UCSD-AML1 (cell line): ENCODE measurements around the gene ANO9.
"Not testable (repeated sequence)": the region's sequence is repeated elsewhere in the genome, so short reads cannot be mapped to it uniquely, and the experiment has no call there.

Experiments
- DNase-seq: peaks from one replicate; lab custom pipeline; 2025; ENCODE audit not compliant: unreplicated experiment; lab: John Stamatoyannopoulos, UW

ANO9 gene

DNA sequence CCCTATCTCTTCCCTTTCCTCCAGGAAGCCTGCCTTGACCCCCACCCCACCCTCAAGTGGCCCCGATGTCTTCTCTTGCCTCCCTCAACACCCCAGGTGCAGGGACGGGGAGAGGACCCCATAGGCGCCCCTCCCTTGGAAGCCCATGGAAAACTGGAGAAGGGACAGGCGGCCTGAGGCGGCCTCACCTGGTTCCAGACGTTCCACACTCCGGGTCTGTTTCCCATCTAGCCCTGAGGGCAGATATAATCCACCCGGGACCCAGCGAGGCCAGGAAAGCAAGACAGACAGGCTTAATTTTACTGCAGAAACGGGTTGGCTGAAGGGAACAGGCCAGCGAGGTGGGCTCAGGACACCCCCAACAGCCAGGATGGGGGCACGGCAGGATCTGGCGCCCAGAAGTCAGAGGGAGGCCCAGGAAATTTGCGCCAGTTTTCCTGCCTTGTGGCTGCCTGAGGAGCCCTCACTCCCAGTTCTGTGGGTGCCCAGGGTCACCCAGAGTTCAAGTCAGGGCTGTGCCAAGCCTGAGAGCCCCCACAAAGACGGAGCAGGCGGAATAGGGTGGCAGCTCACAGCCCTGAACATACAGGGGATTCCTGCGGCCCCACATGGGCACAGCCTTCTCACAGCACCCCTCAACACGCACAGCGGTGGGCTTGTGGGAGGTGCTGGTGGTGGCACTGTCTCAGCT is 24.0 kb downstream of the ANO9 start:
- DNase-seq = no peak

DNA sequence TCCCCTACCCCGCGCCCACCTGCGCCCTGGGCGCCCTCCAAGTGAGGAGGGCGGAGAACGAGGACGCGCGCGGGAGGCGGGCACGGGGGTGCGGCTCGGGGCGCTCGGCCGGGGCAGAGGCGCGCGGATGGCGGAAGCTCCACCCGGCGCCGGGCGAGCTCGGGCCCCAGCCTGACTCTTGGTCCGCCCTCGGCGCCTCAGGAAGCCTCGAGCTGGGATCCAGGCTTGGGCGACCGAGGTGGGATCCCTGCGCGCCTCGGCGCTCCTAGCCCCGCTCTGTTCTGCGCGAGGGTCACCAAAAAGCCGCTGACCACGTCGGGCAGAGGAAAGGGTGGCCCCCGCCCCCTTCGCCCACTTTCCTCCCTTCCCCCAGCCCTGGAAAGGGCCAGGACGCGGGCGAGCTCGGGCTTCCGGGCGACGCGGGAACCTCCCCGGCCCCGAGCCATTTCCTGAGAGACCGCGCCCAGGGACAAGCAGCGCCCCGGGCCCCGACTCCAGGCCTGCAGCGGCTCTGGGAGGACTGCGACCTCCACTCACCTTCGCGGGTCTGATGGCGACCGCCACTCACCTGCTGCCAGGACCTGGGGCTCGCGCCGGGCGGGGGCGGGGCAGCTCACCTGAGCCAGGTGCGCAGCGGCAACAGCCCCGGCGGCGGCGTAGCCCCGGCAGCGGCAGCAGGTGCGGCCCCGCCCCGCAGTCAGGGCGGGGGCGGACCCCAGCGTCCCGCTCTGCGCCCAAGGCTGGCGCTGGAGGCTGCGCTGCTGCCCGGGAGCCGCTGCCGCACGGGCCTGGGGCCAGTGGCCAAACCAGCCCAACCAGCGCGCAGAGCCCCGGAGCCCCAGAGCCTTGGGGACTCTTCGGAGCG is 24.8 kb downstream of the ANO9 start:
- DNase-seq = peak; percentile 75

DNA sequence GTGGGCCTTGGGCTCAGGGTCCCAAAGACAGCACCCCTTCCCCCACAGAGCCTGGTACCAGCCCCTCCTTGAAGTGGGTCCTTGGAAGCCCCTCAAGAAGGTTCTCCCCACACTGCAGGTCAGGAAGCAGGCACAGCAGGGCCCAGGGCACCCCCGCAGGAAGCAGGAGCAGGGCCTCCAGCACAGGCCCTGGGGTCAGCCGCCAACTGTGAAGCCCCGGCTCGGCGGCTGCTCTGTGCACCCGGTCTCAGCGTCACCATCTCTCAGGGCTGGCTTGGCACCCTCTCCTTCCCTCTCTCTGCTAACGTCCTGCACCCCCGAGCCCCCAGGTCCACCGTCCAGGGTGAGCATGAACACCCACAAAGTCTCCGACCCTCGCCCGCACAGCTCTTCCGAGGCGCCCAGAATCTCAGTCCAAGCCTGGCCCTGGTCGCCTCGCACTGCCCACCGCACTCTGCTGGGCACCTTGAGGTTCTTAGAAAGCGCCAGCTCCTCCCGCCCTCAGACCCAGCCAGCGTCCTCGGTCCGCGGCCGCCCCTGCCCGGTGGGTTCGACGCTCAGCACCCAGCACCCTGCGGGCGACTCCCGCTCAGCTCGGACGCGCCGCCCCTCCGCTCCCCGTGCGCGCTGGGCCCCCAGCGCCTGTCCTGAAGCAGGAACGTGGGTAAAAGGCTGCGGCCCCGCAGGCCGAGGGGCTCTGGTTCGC is 25.6 kb downstream of the ANO9 start:
- DNase-seq = no peak

DNA sequence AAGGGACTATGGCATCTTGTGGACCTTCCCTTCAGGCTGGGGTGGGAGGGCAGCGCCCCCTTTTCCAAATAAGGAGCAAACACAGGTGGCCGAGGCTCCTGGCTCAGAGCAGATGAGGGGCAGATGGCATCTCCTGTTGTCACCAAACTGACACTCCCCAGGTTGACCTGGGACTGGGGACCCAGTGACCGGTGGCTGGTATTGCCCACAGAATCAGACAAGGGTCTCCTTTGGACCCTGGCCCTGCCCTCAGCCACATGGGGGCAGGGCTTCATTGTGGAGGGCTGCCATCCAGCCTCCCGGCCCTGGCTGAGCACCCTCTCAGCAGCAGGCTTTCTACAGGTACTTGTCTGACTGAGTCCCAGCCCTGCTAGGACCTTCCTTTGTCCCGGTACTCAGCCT is 26.2 kb downstream of the ANO9 start:
- peak; percentile 58 for DNase-seq

DNA sequence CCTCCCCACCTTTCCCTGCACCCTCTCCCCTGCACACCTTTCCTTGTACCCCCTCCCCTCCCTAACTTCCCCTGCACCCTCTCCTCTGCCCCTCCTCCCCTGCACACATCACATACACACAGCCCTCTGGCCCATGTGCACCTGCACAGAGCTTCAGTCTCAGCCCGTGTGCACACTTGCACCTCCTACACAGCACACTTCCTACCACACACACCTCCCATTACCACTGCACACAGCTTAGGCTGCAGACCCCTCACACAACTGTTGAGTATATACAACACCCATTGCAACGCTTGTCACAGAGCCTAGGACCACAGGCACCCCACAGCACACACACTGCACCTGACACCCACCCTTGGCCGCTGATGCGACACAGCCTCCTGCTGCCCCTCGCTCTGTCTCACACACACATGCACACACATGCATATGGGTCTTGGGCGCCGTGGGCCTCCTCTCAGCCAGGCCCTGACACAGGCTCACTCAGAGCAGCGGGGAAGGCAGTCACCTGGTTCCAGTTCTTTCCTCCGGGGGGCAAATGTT is 27.4 kb downstream of the ANO9 start:
- no peak for DNase-seq

DNA sequence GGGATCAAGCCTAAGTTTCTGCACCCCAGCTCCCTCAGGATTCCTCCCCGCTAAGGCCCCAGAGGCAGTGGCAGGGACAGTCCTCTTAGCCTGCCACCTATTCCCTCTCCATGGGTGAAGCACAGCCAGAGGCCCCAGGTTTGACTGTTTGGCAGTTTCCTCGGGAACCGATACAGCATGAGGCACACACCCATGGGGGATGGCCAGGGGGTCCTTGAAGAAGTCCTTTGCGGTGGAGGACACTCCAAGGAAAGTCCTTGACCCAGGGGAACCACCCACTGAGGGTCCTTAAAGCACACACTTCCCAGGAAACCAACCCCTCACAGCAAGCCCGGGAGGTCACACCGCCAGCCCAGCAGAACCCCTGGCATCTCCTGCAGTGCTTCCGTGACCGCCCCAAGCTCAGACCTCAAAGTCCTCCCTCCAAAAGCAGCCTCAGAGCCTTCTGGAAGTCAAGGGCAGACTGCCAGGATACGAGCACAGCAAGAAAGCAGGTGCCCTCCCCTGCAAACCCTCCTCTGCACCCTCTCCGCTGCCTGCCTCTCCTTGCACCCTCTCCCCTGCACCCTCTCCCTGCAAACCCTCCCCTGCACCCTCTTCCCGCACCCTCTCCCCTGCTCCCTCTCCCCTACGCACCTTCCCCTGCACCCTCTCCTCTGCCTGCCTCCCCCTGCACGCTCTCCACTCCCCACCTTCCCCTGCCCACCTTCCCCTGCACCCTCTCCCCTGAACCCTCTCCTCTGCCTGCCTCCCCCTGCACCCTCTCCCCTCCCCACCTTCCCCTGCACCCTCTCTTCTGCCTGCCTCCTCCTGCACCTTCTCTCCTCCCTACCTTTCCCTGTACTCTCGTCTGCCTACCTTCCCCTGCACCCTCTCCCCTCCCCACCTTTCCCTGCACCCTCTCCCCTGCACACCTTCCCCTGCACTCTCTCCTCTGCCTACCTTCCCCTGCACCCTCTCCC is 28.4 kb downstream of the ANO9 start:
- peak; percentile 29 for DNase-seq

DNA sequence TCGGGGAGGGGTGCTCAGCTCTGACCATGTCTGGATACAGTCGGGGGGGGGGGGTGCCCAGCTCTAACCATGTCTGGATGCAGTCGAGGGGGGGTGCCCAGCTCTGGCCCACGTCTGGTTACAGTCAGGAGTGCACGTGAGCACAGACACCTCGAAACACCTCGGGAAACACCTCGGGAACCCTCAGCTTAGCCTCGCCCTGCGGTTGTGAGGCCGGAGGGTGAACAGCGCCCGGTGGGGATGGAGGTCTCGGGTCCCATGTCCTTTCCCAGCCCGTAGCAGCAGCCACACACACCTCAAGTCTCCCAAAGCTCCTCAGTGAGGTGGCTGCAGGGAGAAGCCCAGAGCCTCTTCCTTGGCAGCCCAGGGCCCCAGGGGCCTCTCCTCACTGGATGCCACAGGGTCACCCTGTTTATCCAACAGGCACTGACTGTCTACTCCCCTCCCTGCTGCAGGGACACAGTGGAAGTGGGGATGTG is 29.1 kb downstream of the ANO9 start:
- DNase-seq = no peak

DNA sequence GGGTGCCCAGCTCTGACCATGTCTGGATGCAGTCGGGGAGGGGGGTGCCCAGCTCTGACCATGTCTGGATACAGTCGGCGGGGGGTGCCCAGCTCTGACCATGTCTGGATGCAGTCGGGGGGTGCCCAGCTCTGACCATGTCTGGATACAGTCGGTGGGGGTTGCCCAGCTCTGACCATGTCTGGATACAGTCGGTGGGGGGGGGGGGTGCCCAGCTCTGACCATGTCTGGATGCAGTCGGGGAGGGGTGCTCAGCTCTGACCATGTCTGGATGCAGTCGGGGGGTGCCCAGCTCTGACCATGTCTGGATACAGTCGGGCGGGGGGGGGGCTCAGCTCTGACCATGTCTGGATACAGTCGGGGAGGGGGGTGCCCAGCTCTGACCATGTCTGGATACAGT is 30.3 kb downstream of the ANO9 start:
- not testable (repeated sequence) for DNase-seq

DNA sequence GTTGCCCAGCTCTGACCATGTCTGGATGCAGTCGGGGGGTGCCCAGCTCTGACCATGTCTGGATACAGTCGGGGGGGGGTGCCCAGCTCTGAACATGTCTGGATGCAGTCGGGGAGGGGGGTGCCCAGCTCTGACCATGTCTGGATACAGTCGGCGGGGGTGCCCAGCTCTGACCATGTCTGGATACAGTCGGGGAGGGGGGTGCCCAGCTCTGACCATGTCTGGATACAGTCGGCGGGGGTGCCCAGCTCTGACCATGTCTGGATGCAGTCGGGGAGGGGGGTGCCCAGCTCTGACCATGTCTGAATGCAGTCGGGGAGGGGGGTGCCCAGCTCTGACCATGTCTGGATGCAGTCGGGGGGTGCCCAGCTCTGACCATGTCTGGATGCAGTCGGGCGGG is 31.1 kb downstream of the ANO9 start:
- not testable (repeated sequence) for DNase-seq

DNA sequence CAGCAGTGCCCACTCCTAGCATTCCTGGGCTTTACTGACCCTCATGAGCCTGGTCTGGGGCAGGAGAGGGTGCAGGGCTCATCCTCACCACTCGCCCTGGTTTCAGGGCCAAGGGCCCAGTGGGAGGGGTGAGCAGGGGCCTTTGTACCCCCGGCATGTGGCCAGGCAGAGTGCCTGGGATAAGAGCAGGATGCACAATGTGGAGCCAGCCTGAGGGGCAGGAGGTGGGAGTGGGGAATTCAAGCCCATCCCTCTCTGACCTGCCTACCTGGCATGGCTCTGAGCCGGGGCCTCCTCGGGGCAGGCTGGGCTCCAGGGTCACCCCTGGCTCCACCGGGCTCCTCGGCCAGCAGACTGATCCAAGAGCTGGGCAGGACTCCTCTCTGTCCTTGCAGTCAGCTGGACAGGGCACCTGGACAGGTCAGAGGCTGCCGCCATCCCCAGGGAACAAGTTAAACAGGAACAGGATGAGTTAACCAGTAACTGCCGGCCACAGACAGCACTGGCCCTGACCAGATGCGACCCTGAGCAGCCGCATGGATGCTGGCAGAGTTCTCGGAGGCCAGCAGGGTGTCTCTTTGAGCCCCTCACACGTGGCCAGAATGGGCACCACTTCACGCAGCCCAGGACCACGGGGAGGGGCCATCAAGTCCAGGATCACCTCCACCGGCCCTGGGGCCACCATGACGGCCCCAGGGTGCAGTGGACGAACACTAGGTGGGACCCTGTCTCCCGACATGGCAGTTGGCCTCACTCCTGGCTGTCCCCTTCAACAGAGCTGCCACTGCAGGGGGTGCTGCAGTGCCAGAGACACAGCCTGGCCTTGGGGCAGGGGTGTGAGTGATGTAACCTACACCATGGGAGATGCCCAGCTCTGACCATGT is 32.0 kb downstream of the ANO9 start:
- no peak for DNase-seq

DNA sequence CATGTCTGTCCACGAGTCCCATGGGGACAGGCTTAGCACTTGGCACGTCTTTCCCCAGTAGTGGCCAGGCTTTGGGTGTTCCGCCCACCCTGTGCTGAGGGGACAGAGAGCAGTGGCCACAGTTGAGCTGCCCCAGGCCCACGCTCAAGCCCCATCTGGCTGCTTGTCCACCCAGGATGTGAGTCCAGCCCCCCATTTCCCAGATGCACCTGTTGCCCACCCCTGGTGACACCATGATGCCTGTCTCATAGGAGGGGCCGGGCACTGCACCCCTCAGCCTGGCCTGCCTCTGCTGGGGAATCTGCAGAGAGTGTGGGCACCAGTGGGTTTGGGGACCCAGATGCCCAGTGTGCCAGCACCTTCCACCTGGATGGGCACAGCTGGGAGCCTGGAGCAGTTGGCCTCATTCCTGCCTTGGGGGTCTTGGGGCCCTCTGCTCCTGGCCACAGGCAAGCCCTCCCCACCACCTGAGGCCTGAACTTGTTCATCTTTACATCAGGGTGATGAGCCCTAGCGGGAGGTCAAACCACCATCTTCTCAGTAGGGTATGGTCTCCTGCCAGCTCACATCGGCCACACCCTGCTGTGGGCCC is 32.7 kb downstream of the ANO9 start:
- DNase-seq = no peak

DNA sequence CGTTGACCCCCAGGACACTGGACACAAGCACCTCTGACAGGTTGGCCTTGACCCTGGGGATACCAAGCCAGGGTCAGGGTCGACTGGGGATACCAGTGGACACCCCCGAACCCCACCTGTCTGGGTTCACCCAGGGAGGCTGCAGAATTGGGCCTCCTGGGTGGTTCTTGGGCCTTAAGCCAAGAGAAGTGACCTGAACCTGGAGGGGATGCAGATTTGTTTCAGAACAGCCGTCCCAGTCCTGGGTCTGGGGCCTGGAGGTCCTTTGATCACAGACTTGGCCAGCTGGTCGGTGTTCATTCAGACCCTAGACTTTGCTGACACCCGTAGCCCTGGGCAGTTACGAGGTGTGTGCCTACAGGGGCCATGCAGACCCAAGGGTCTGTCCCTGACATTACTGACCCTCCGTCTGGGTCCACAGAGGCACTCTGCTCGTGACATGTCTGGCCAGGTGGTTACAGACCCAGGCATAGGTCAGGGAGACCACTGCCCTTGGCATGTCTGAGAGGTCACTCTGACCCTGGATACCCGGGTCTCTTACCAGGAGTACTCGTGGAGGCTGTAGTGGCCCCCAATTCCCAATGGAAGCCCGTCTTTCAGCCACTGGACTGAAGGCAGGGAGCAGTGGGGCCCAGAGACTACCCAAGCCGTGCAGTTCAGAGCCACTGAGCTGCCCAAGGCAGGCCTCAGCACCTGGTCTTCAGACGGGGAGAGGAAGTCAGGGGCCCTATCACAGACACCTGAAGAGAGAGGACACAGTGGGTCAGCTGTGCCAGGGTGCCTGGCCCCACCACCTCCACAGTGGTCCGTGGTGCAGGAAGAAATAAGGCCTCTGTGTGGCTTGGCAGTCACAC is 33.4 kb downstream of the ANO9 start:
- no peak for DNase-seq

DNA sequence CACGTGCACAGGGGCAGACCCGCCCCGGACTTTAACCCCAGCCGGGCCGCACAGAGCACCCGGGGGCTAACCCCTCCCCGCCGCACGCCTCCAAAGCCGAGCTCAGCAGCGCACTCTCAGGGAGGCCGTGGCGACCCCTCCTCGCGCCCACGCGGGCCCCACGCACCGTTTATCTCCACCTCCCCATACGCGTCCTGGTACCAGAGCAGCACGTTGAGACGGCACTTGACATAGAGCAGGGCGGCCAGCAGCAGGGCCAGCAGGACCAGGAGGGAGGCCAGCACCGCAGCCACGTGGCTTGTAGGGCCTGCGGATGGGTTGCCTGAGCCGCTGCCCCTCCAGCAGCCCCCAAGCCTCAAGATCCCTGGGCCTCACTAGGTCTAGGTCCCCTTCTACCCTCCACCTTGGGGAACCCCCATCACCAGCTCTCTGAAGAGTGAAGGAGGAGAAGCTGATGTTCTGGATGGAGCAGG is 34.1 kb downstream of the ANO9 start:
- DNase-seq = no peak

DNA sequence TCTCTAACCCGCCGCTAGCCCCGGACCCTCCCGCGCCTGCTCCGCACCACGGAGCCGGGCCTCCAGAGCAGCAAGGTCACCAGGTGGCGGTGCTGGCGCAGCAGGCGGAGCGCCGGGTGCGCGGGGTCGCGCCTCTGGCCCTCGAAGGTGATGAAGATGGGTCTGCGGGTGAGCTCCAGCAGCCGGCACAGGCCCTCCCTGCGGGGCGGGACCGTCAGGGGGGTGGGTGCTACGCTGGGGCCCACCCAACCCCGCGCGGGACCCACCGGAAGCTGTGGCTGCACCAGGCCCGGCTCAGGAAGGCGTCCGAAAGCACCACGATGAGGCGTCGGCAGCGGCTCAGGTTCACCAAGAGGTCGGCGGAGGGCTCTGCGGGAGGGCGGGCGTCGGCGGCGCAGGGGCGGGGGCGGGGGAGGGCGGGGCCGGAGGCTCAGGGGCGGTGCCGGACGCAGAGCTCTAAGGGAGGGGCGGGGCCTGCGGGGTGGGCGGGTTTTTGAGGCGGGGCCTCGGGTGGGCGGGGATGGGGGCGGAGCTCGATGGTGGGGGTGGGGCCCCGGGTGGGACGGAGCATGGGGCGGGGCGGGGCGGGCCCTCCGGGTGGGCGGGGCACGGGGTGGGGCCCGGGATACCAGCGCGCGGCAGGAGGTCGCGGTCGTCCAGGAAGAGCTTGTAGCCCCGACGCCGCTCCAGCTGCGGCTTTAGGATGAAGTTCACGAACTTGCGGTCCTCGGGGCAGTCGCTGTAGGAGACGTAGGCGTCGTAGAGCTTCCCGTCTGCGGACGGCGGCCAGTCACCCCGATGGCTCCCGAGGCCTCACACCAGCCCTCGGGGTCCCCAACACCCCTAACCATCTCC is 34.8 kb downstream of the ANO9 start:
- no peak for DNase-seq

DNA sequence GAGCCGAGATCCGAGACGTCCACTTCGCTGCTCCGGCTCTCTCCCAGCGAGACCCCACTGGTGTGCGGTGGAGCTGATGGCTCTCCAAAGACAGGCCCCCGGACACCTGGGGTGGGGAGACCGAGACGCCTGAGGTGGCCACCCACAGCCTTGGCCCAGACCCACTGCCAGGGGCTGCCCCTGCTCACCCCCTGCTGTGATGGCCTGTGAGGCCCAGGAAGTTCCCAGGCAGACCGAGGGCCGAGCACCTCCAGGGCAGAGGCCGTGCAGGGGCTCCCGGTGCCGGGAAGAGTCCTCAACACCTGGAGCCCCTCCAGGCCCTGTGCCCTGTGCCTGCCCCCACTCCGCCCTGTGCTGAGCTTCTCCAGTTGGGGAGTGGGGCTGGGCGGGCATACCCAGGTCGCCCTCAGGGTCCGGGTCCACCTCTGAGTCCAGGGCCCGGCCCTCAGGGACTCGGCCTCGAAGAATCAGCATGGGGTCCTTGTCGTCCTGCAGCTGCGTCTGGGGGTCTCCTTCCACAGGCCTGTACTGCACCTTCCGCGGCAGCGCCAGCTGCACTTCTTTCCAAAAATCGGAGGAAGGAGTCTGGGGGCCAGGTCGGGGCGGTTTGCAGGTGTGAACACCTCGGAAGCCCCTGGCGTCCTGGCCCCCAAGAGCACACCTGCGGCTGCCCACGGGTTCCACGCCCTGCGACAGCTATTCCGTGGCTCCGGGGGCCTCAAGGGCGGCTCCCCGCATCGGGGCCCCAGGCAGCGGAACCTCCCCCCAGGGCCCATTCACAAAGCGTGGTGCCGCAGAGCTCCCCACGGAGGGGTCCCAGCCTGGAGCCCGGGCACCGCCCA is 35.6 kb downstream of the ANO9 start:
- no peak for DNase-seq

DNA sequence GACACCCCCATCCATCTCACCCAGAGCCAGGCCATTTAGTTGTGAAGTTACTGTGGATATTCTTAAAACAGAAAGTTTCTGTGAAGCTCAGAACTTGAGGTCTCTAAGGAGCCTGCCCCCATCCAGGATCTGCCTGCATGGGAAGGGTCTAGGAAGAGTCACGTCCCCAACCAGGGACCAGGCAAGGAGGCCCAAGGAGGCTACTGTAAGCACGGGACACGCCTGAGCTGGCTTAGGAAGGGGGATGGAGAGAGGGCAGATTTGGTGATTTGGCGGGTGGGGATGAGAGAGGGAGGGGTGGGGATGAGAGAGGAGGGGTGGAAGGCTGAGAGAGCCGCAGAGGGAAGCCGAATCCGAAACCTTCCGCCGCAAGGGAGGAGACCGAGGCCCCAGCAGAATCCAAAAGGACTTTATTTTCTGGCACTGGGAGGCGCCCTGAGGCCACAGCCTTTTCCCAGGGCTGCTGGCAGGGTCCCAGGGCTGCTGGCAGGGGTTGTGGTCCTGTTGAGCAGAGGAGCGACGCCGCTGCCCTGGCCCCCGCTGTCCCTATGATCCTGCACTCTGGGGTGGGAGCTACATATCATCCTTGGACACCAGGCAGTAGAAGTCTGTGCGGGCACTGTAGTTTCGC is 36.4 kb downstream of the ANO9 start:
- DNase-seq = no peak
